ENCODE measurements around the gene RNF167. TPM values are rescaled to one million over a fixed set of nuclear protein-coding genes. Genes with fewer than 3 reads are reported as not detected.

RNF167 gene
- total RNA-seq, 1 experiment from 2014 or later = 105 TPM

- H3K9me2 ChIP-seq (ENCODE audit: insufficient read depth) = no peaks in the 10 kb centered on the region
- POLR2A ChIA-PET = interaction anchor here (1.0 kb wide), 1 partner anchor 171 kb away, joined by 3 read pairs; no protein-coding TSS in a partner anchor
- H3K27ac ChIP-seq (ENCODE audit: low read depth, low read length) = no peak within 1 kb of the TSS; the same call in 1 of the 2 replicates
- BruUV-seq (replicated peaks) = no TSS peak
- DNase-seq (ENCODE audit: low read depth, low spot score) (peak; percentile 87), ATAC-seq (peak; percentile 89)
- no peaks in the 10 kb centered on the region for H3K36me3 ChIP-seq (ENCODE audit: control insufficient read depth in 1 of 2, insufficient read depth in 2 of 2, low read length in 2 of 2)
- intact Hi-C loops (cut with micrococcal nuclease) = no loop called here
- H3K4me1 ChIP-seq (ENCODE audit: control insufficient read depth in 1 of 2, insufficient read depth in 2 of 2, low read length in 2 of 2) = peaks cover 10 to 14% of the 10 kb centered on the region in 2 experiments
- H3K4me3 ChIP-seq (replicated peaks in 1 of 2; ENCODE audit: low read depth in 1 of 2, low read length in 2 of 2) = no peak within 1 kb of the TSS
- H3K9me3 ChIP-seq (ENCODE audit: control insufficient read depth in 1 of 2, insufficient read depth in 1 of 2, low read depth in 1 of 2, low read length in 2 of 2) = no peaks in the 10 kb centered on the region
- no peaks in the 10 kb centered on the region for H3K27me3 ChIP-seq (ENCODE audit: insufficient read depth, low read length)
- no peak within 1 kb of the TSS for H2AFZ ChIP-seq (ENCODE audit: low read depth, low read length, poor library complexity, severe bottlenecking)
- H3K4me2 ChIP-seq (ENCODE audit: low read length) = peak within 1 kb of the TSS; percentile 45
- no peak within 1 kb of the TSS for H3K9ac ChIP-seq (ENCODE audit: low read length)
- RAD21 ChIA-PET (ENCODE audit: low non-redundant PET in 1 of 2, low total read pairs in 2 of 2, uncharacterized antibody in 2 of 2, unreplicated experiment in 2 of 2) = interaction anchor here in 1 of 2 experiments (0.6 kb wide), 1 partner anchor 8 kb away, joined by 3 read pairs; no protein-coding TSS in a partner anchor
- no peaks in the 10 kb centered on the region for H4K20me1 ChIP-seq (ENCODE audit: insufficient read depth)
- 0 out of 2 replicates have a peak, but pooled peaks have one; percentile 12 for TF ChIP-seq POLR2AphosphoS5 (IDR thresholded peaks at IDR 0.05; ENCODE audit: low read depth, low read length)
- peak; percentile 73 for TF ChIP-seq RAD21 (IDR thresholded peaks at IDR 0.05; ENCODE audit: low read depth)
- TF ChIP-seq ATF3 (IDR thresholded peaks at IDR 0.05) = no peak
- TF ChIP-seq, protein P1, sequence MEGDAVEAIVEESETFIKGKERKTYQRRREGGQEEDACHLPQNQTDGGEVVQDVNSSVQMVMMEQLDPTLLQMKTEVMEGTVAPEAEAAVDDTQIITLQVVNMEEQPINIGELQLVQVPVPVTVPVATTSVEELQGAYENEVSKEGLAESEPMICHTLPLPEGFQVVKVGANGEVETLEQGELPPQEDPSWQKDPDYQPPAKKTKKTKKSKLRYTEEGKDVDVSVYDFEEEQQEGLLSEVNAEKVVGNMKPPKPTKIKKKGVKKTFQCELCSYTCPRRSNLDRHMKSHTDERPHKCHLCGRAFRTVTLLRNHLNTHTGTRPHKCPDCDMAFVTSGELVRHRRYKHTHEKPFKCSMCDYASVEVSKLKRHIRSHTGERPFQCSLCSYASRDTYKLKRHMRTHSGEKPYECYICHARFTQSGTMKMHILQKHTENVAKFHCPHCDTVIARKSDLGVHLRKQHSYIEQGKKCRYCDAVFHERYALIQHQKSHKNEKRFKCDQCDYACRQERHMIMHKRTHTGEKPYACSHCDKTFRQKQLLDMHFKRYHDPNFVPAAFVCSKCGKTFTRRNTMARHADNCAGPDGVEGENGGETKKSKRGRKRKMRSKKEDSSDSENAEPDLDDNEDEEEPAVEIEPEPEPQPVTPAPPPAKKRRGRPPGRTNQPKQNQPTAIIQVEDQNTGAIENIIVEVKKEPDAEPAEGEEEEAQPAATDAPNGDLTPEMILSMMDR (IDR thresholded peaks at IDR 0.05 in 2 of 3, conservative IDR thresholded peaks at IDR 0.05 in 1 of 3; ENCODE audit: borderline replicate concordance in 1 of 3, insufficient read depth in 1 of 3, low read depth in 2 of 3, low read length in 2 of 3) = peak; percentile 67 to 81 (median 74); a peak in 5 of 6 replicates
- TF ChIP-seq, protein P2, sequence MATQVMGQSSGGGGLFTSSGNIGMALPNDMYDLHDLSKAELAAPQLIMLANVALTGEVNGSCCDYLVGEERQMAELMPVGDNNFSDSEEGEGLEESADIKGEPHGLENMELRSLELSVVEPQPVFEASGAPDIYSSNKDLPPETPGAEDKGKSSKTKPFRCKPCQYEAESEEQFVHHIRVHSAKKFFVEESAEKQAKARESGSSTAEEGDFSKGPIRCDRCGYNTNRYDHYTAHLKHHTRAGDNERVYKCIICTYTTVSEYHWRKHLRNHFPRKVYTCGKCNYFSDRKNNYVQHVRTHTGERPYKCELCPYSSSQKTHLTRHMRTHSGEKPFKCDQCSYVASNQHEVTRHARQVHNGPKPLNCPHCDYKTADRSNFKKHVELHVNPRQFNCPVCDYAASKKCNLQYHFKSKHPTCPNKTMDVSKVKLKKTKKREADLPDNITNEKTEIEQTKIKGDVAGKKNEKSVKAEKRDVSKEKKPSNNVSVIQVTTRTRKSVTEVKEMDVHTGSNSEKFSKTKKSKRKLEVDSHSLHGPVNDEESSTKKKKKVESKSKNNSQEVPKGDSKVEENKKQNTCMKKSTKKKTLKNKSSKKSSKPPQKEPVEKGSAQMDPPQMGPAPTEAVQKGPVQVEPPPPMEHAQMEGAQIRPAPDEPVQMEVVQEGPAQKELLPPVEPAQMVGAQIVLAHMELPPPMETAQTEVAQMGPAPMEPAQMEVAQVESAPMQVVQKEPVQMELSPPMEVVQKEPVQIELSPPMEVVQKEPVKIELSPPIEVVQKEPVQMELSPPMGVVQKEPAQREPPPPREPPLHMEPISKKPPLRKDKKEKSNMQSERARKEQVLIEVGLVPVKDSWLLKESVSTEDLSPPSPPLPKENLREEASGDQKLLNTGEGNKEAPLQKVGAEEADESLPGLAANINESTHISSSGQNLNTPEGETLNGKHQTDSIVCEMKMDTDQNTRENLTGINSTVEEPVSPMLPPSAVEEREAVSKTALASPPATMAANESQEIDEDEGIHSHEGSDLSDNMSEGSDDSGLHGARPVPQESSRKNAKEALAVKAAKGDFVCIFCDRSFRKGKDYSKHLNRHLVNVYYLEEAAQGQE (IDR thresholded peaks at IDR 0.05; ENCODE audit: low read depth) = no peak
- no peak for TF ChIP-seq CBX3 (IDR thresholded peaks at IDR 0.05; ENCODE audit: low read depth)
- TF ChIP-seq TCF7L2 (IDR thresholded peaks at IDR 0.05; ENCODE audit: borderline replicate concordance, extremely low read depth, insufficient read depth, insufficient read length) = peak; percentile 41
- no peak for TF ChIP-seq ZNF274 (IDR thresholded peaks at IDR 0.05; ENCODE audit: low read depth, low read length)
- 0 out of 2 replicates have a peak, but pooled peaks have one; percentile 20 for TF ChIP-seq SIN3A (IDR thresholded peaks at IDR 0.05; ENCODE audit: low read depth)
- TF ChIP-seq YY1 (IDR thresholded peaks at IDR 0.05; ENCODE audit: extremely low read depth, insufficient replicate concordance, low read depth, low read length) = no peak
- peak; percentile 76 for TF ChIP-seq MAX (IDR thresholded peaks at IDR 0.05)
- no peak for TF ChIP-seq CEBPB (IDR thresholded peaks at IDR 0.05; ENCODE audit: low read depth)
- TF ChIP-seq, protein P3, sequence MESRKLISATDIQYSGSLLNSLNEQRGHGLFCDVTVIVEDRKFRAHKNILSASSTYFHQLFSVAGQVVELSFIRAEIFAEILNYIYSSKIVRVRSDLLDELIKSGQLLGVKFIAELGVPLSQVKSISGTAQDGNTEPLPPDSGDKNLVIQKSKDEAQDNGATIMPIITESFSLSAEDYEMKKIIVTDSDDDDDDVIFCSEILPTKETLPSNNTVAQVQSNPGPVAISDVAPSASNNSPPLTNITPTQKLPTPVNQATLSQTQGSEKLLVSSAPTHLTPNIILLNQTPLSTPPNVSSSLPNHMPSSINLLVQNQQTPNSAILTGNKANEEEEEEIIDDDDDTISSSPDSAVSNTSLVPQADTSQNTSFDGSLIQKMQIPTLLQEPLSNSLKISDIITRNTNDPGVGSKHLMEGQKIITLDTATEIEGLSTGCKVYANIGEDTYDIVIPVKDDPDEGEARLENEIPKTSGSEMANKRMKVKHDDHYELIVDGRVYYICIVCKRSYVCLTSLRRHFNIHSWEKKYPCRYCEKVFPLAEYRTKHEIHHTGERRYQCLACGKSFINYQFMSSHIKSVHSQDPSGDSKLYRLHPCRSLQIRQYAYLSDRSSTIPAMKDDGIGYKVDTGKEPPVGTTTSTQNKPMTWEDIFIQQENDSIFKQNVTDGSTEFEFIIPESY (IDR thresholded peaks at IDR 0.05; ENCODE audit: extremely low read depth, insufficient replicate concordance, low read length) = no peak
- no peak for TF ChIP-seq SRF (IDR thresholded peaks at IDR 0.05; ENCODE audit: low read depth)
- H3K79me2 ChIP-seq (ENCODE audit: insufficient read depth, low read length) = no peaks in the 10 kb centered on the region
- CTCF ChIA-PET = interaction anchor here (0.7 to 2.1 kb wide), 9 partner anchors 10 to 338 kb away, joined by 3 to 12 read pairs (median 5); partner anchors contain the start of genes RNF167, SLC25A11 and SPAG7
Observed at GRCh38 chr17:4903051-4903818, 36.8 kb upstream of the RNF167 start, which contains the start of gene CHRNE. TSS of gene CHRNE (minus strand) at chr17:4903098. CDS start at chr17:4903063, 35 bp downstream.
